ENCODE results near the gene HOTAIR. TPM values are rescaled to one million over a fixed set of nuclear protein-coding genes. Genes with fewer than 3 reads are reported as not detected.

Gene HOTAIR
- total RNA-seq, 1 experiment from 2014 or later = not detected

GRCh38 chr12:54017878-54018467, 43.2 kb upstream of the HOTAIR start:
- Mint-ChIP-seq H3K27me3 (ENCODE audit: low read depth) (peaks cover 99% of the 10 kb centered on the region), H3K4me3 (peak overlapping the region; percentile 63)

DNA sequence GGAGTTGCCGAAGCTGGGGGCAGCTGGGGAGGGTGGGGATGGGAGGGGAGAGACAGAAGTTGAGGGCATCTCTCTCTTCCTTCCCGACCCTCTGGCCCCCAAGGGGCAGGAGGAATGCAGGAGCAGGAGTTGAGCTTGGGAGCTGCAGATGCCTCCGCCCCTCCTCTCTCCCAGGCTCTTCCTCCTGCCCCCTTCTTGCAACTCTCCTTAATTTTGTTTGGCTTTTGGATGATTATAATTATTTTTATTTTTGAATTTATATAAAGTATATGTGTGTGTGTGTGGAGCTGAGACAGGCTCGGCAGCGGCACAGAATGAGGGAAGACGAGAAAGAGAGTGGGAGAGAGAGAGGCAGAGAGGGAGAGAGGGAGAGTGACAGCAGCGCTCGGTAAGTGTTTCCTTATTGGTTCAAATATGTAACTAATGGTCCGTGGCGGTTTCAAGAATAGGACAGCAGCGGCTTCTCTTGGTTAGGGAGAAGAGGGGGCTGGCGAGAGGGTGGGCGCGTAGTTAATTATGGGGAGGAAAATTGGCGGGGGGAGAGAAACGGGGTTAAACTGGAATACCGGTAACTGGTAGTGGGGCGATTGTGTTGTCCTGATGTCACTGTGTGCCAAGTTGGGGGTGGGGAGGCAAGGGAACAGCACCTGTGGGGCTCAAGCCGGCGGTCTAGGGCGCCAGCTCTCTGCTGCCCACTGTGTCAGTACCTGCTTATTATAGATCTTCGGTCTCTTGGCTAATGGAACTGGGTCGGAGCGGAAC, 42.5 kb upstream of the HOTAIR start:
- ChIA-PET CTCF (interaction anchor here (0.5 to 2.6 kb wide), 20 partner anchors 10 to 308 kb away, joined by 3 to 40 read pairs (median 4); partner anchors contain the start of genes COPZ1, HOXC10, HOXC4 and HOXC5), POLR2A (interaction anchor here (0.5 to 0.7 kb wide), 2 partner anchors 15 to 23 kb away, joined by 3 read pairs; no protein-coding TSS in a partner anchor)
- Mint-ChIP-seq H3K27ac (no peak overlapping the region), H3K9me3 (no peaks in the 10 kb centered on the region), H3K36me3 (no peaks in the 10 kb centered on the region; the same call in 1 of the 2 replicates), H3K27me3 (ENCODE audit: low read depth) (peaks cover 99% of the 10 kb centered on the region), H3K4me1 (peaks cover 26% of the 10 kb centered on the region), H3K4me3 (peak overlapping the region; percentile 63)
- ATAC-seq = peak; percentile 16
- TF ChIP-seq NR1H2 (CRISPR knock-in tag; IDR thresholded peaks at IDR 0.05) (no peak), TEAD4 (CRISPR knock-in tag; IDR thresholded peaks at IDR 0.05) (no peak), SP1 (CRISPR knock-in tag; conservative IDR thresholded peaks at IDR 0.05) (no peak), CDX4 (CRISPR knock-in tag; IDR thresholded peaks at IDR 0.05; ENCODE audit: borderline replicate concordance) (no peak), IRF2 (CRISPR knock-in tag; IDR thresholded peaks at IDR 0.05; ENCODE audit: borderline replicate concordance, low read depth) (no peak), NFATC4 (CRISPR knock-in tag; IDR thresholded peaks at IDR 0.05) (no peak), ELF4 (CRISPR knock-in tag; IDR thresholded peaks at IDR 0.05; ENCODE audit: low read depth) (no peak), SOX15 (CRISPR knock-in tag; IDR thresholded peaks at IDR 0.05) (no peak), TEAD1 (CRISPR knock-in tag; IDR thresholded peaks at IDR 0.05) (no peak), NFYB (CRISPR knock-in tag; conservative IDR thresholded peaks at IDR 0.05; ENCODE audit: low read depth) (no peak), CREB1 (CRISPR knock-in tag; IDR thresholded peaks at IDR 0.05) (no peak), ZBTB43 (CRISPR knock-in tag; IDR thresholded peaks at IDR 0.05) (no peak), JUN (CRISPR knock-in tag; IDR thresholded peaks at IDR 0.05) (no peak)
- TF ChIP-seq, protein P1, sequence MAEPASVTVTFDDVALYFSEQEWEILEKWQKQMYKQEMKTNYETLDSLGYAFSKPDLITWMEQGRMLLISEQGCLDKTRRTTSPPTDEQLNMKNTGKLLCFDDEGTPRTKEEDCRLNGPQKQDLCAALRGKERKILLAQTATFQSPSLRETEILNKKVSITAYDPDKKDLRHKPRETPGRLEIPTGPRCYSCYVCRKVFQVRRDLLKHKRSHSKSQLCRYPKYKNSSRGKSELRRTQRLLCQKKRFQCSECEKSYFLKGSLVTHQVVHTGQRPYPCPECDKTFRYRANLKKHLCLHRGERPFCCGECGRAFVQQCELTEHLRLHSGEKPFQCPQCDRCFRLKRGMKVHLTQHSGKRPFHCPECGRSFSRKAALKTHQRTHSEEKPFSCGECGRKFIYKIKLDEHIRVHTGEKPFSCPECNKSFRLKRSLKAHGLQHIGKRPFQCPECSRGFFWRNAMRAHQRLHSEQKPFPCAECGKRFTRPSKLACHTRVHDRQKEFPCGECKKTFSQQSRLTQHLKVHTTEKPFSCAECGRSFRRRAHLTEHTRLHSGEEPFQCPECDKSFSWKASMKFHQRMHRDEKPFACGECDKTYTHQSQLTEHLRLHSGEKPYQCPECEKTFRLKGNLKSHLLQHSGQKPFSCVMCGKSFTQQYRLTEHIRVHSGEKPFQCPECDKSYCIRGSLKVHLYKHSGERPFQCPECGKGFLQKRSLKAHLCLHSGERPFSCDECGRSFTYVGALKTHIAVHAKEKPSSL (CRISPR knock-in tag; conservative IDR thresholded peaks at IDR 0.05) = no peak
- TF ChIP-seq, protein P2, sequence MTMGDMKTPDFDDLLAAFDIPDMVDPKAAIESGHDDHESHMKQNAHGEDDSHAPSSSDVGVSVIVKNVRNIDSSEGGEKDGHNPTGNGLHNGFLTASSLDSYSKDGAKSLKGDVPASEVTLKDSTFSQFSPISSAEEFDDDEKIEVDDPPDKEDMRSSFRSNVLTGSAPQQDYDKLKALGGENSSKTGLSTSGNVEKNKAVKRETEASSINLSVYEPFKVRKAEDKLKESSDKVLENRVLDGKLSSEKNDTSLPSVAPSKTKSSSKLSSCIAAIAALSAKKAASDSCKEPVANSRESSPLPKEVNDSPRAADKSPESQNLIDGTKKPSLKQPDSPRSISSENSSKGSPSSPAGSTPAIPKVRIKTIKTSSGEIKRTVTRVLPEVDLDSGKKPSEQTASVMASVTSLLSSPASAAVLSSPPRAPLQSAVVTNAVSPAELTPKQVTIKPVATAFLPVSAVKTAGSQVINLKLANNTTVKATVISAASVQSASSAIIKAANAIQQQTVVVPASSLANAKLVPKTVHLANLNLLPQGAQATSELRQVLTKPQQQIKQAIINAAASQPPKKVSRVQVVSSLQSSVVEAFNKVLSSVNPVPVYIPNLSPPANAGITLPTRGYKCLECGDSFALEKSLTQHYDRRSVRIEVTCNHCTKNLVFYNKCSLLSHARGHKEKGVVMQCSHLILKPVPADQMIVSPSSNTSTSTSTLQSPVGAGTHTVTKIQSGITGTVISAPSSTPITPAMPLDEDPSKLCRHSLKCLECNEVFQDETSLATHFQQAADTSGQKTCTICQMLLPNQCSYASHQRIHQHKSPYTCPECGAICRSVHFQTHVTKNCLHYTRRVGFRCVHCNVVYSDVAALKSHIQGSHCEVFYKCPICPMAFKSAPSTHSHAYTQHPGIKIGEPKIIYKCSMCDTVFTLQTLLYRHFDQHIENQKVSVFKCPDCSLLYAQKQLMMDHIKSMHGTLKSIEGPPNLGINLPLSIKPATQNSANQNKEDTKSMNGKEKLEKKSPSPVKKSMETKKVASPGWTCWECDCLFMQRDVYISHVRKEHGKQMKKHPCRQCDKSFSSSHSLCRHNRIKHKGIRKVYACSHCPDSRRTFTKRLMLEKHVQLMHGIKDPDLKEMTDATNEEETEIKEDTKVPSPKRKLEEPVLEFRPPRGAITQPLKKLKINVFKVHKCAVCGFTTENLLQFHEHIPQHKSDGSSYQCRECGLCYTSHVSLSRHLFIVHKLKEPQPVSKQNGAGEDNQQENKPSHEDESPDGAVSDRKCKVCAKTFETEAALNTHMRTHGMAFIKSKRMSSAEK (CRISPR knock-in tag; IDR thresholded peaks at IDR 0.05; ENCODE audit: borderline replicate concordance) = no peak
- DNase-seq (ENCODE audit: low spot score) = no peak

More at GRCh38 chr12:54017878-54018467, 43.2 kb upstream of the HOTAIR start:
- no peaks in the 10 kb centered on the region; the same call in 1 of the 2 replicates for H3K36me3 Mint-ChIP-seq
- H3K27ac Mint-ChIP-seq = no peak overlapping the region
- peaks cover 26% of the 10 kb centered on the region for H3K4me1 Mint-ChIP-seq
- DNase-seq (ENCODE audit: low spot score) (peak; percentile 83), ATAC-seq (peak; percentile 57)
- CTCF ChIA-PET = interaction anchor here (0.5 to 2.6 kb wide), 18 partner anchors 11 to 307 kb away, joined by 3 to 40 read pairs (median 4); partner anchors contain the start of genes COPZ1, HOXC10, HOXC4 and HOXC5
- H3K9me3 Mint-ChIP-seq = no peaks in the 10 kb centered on the region
- POLR2A ChIA-PET = interaction anchor here (0.5 to 0.7 kb wide), 3 partner anchors 14 to 118 kb away, joined by 3 to 4 read pairs (median 4); no protein-coding TSS in a partner anchor
- no peak for TF ChIP-seq USF1 (CRISPR knock-in tag; IDR thresholded peaks at IDR 0.05)
- TF ChIP-seq FOXP4 (CRISPR knock-in tag; IDR thresholded peaks at IDR 0.05) = 0 out of 2 replicates have a peak, but pooled peaks have one; percentile 21

Measured in WTC11 (cell line).